Activated CD4-positive, alpha-beta T cell treated with anti-CD3 and anti-CD28 coated beads for 36 hours (primary cell): ENCODE data around the gene ERBB4. TPM values are rescaled to one million over a fixed set of nuclear protein-coding genes. Genes with fewer than 3 reads are reported as not detected.

Source experiments
- ATAC-seq: fragments of 200-7000 bp; cut with Tn5 transposase; one replicate; pipeline ENCODE4 v1.10.0; 2021; ENCODE audit warnings: mild to moderate bottlenecking, moderate library complexity
- CTCF ChIA-PET: fragments of 350-600 bp; sonication (Branson Sonifier 250); formaldehyde crosslinking; loops from one replicate; lab custom pipeline; 2021; ENCODE audit warnings: antibody characterized with exemption; lab: Charles Lee
- POLR2A ChIA-PET: fragments of 350-600 bp; sonication (Branson Sonifier 250); formaldehyde crosslinking; loops from one replicate; lab custom pipeline; 2021; ENCODE audit warnings: antibody characterized with exemption, inconsistent platforms; lab: Charles Lee
- DNase-seq: peaks from one replicate; pipeline ENCODE4 v3.0.0-alpha.2; 2020
- H3K27ac Mint-ChIP-seq: one replicate; pipeline ENCODE4 v1.8.0; 2021; ENCODE audit warnings: mixed read lengths
- H3K27me3 Mint-ChIP-seq: one replicate; pipeline ENCODE4 v1.8.0; 2021; ENCODE audit warnings: mixed read lengths
- H3K36me3 Mint-ChIP-seq: one replicate; pipeline ENCODE4 v1.8.0; 2021; ENCODE audit warnings: low read depth, mixed read lengths
- H3K4me1 Mint-ChIP-seq: one replicate; pipeline ENCODE4 v1.8.0; 2021; ENCODE audit warnings: mixed read lengths
- H3K4me3 Mint-ChIP-seq: one replicate; pipeline ENCODE4 v1.8.0; 2021; ENCODE audit warnings: mild to moderate bottlenecking, moderate library complexity, mixed read lengths
- H3K9me3 Mint-ChIP-seq: one replicate; pipeline ENCODE4 v1.8.0; 2021; ENCODE audit warnings: low read depth, mixed read lengths
- intact Hi-C, 2 experiments: fragments of 100-400 bp; cut with DNase I in 1 of 2; cut with micrococcal nuclease in 1 of 2; formaldehyde crosslinking; loops; one replicate each; pipeline versions ENCODE4 v1.14.2 to v1.15.1; 2022 to 2024; cut with DNase I, micrococcal nuclease
- total RNA-seq, 2 experiments: library from RNA; stranded (reverse); gene quantifications; one replicate each; pipeline ENCODE4 v1.2.3, GENCODE V29; 2021

ERBB4 gene
- total RNA-seq, result not detected

GRCh38 chr2:212538305-212539071 lies at the start of gene ERBB4:
TSS of gene ERBB4 (minus strand) at chr2:212538802. CDS start at chr2:212538530, 272 bp downstream.
- intact Hi-C loops, result no loop called here

GRCh38 chr2:212580117-212580516 lies 41.5 kb upstream of the ERBB4 start:
- Mint-ChIP-seq H3K4me1 (no peaks in the 10 kb centered on the region), H3K4me3 (no peak overlapping the region), H3K27ac (no peak overlapping the region), H3K27me3 (peaks cover 2% of the 10 kb centered on the region), H3K36me3 (no peaks in the 10 kb centered on the region), H3K9me3 (no peaks in the 10 kb centered on the region)
- ChIA-PET POLR2A (no interaction called here), CTCF (no interaction called here)
- DNase-seq, result no peak
- intact Hi-C loops, result no loop called here
- ATAC-seq, result no peak

More at GRCh38 chr2:212538305-212539071, at the start of gene ERBB4:
- ChIA-PET POLR2A (no interaction called here), CTCF (no interaction called here)
- H3K4me1 Mint-ChIP-seq, result peaks cover 17% of the 10 kb centered on the region
- H3K36me3 Mint-ChIP-seq, result no peaks in the 10 kb centered on the region
- no peak within 1 kb of the TSS for H3K27ac Mint-ChIP-seq
- peak; percentile 6 for DNase-seq
- peaks cover 47% of the 10 kb centered on the region for H3K27me3 Mint-ChIP-seq
- H3K9me3 Mint-ChIP-seq, result no peaks in the 10 kb centered on the region
- no peak for ATAC-seq
- H3K4me3 Mint-ChIP-seq, result peak within 1 kb of the TSS; percentile 41

- CTCF ChIA-PET, result no interaction called here
- no peaks in the 10 kb centered on the region for H3K36me3 Mint-ChIP-seq
- H3K27me3 Mint-ChIP-seq, result peaks cover 3% of the 10 kb centered on the region
- H3K4me3 Mint-ChIP-seq, result no peak overlapping the region
- H3K9me3 Mint-ChIP-seq, result no peaks in the 10 kb centered on the region
- DNase-seq, result no peak
- intact Hi-C loops, result no loop called here
- H3K4me1 Mint-ChIP-seq, result no peaks in the 10 kb centered on the region
- no peak overlapping the region for H3K27ac Mint-ChIP-seq
- POLR2A ChIA-PET, result no interaction called here
- ATAC-seq, result no peak
Measured at GRCh38 chr2:212556296-212556695, 17.7 kb upstream of the ERBB4 start.

- H3K27me3 Mint-ChIP-seq, result peaks cover 2% of the 10 kb centered on the region
- H3K4me3 Mint-ChIP-seq, result no peak overlapping the region
- no peaks in the 10 kb centered on the region for H3K4me1 Mint-ChIP-seq
- no peaks in the 10 kb centered on the region for H3K36me3 Mint-ChIP-seq
- CTCF ChIA-PET, result interaction anchor here (1.2 to 1.7 kb wide), 3 partner anchors 8 to 13 kb away, joined by 4 to 11 read pairs (median 6); no protein-coding TSS in a partner anchor
- DNase-seq (no peak), ATAC-seq (no peak)
- intact Hi-C loops, result no loop called here
- no peak overlapping the region for H3K27ac Mint-ChIP-seq
- H3K9me3 Mint-ChIP-seq, result no peaks in the 10 kb centered on the region
- POLR2A ChIA-PET, result no interaction called here
Measured at GRCh38 chr2:212554233-212554632, 15.6 kb upstream of the ERBB4 start.

GRCh38 chr2:212549941-212550340 lies 11.3 kb upstream of the ERBB4 start:
- Mint-ChIP-seq H3K4me1 (no peaks in the 10 kb centered on the region), H3K9me3 (no peaks in the 10 kb centered on the region), H3K36me3 (no peaks in the 10 kb centered on the region), H3K27ac (no peak overlapping the region), H3K27me3 (peaks cover 2% of the 10 kb centered on the region), H3K4me3 (no peak overlapping the region)
- CTCF ChIA-PET, result no interaction called here
- no peak for DNase-seq
- POLR2A ChIA-PET, result no interaction called here
- no peak for ATAC-seq
- intact Hi-C loops, result no loop called here

- DNase-seq (no peak), ATAC-seq (no peak)
- Mint-ChIP-seq H3K4me3 (no peak overlapping the region), H3K27me3 (peaks cover 2% of the 10 kb centered on the region), H3K4me1 (no peaks in the 10 kb centered on the region), H3K9me3 (no peaks in the 10 kb centered on the region), H3K36me3 (no peaks in the 10 kb centered on the region), H3K27ac (no peak overlapping the region)
- ChIA-PET POLR2A (no interaction called here), CTCF (no interaction called here)
- intact Hi-C loops, result no loop called here
Measured at GRCh38 chr2:212549463-212549862, 10.9 kb upstream of the ERBB4 start.

GRCh38 chr2:212548455-212548819 lies 9.8 kb upstream of the ERBB4 start:
- Mint-ChIP-seq H3K4me3 (no peak overlapping the region), H3K27me3 (peaks cover 2% of the 10 kb centered on the region), H3K36me3 (no peaks in the 10 kb centered on the region), H3K27ac (no peak overlapping the region), H3K9me3 (no peaks in the 10 kb centered on the region), H3K4me1 (no peaks in the 10 kb centered on the region)
- no peak for DNase-seq
- intact Hi-C loops, result no loop called here
- ATAC-seq, result no peak
- POLR2A ChIA-PET, result no interaction called here
- CTCF ChIA-PET, result no interaction called here

- no peak overlapping the region for H3K4me3 Mint-ChIP-seq
- DNase-seq, result no peak
- H3K9me3 Mint-ChIP-seq, result no peaks in the 10 kb centered on the region
- POLR2A ChIA-PET, result no interaction called here
- no peaks in the 10 kb centered on the region for H3K36me3 Mint-ChIP-seq
- intact Hi-C loops, result no loop called here
- H3K27me3 Mint-ChIP-seq, result peaks cover 2% of the 10 kb centered on the region
- no peak overlapping the region for H3K27ac Mint-ChIP-seq
- no peak for ATAC-seq
- H3K4me1 Mint-ChIP-seq, result no peaks in the 10 kb centered on the region
- CTCF ChIA-PET, result interaction anchor here (1.0 kb wide), 1 partner anchor 20 kb away, joined by 4 read pairs; no protein-coding TSS in a partner anchor
Measured at GRCh38 chr2:212547716-212548454, 9.3 kb upstream of the ERBB4 start.

- ChIA-PET POLR2A (no interaction called here), CTCF (no interaction called here)
- Mint-ChIP-seq H3K27ac (no peak overlapping the region), H3K27me3 (peaks cover 7% of the 10 kb centered on the region), H3K9me3 (no peaks in the 10 kb centered on the region), H3K4me1 (no peaks in the 10 kb centered on the region), H3K4me3 (no peak overlapping the region), H3K36me3 (no peaks in the 10 kb centered on the region)
- DNase-seq (no peak), ATAC-seq (no peak)
- intact Hi-C loops, result no loop called here
Measured at GRCh38 chr2:212546669-212547068, 8.1 kb upstream of the ERBB4 start.

- H3K9me3 Mint-ChIP-seq, result no peaks in the 10 kb centered on the region
- DNase-seq (no peak), ATAC-seq (no peak)
- peaks cover 17% of the 10 kb centered on the region for H3K4me1 Mint-ChIP-seq
- H3K27me3 Mint-ChIP-seq, result peaks cover 41% of the 10 kb centered on the region
- no peak overlapping the region for H3K27ac Mint-ChIP-seq
- H3K36me3 Mint-ChIP-seq, result no peaks in the 10 kb centered on the region
- POLR2A ChIA-PET, result no interaction called here
- CTCF ChIA-PET, result interaction anchor here (0.6 to 1.7 kb wide), 3 partner anchors 11 to 27 kb away, joined by 3 to 5 read pairs (median 3); no protein-coding TSS in a partner anchor
- H3K4me3 Mint-ChIP-seq, result no peak overlapping the region
- intact Hi-C loops, result no loop called here
Measured at GRCh38 chr2:212540341-212540740, 1.7 kb upstream of the ERBB4 start.

GRCh38 chr2:212539072-212539880 lies 674 bp upstream of the ERBB4 start:
- Mint-ChIP-seq H3K27me3 (peaks cover 45% of the 10 kb centered on the region), H3K36me3 (no peaks in the 10 kb centered on the region), H3K9me3 (no peaks in the 10 kb centered on the region), H3K4me1 (peaks cover 17% of the 10 kb centered on the region), H3K27ac (no peak overlapping the region), H3K4me3 (peak overlapping the region; percentile 41)
- POLR2A ChIA-PET, result no interaction called here
- ATAC-seq (no peak), DNase-seq (peak; percentile 6)
- intact Hi-C loops, result no loop called here
- CTCF ChIA-PET, result no interaction called here
